GM12801 (cell line): ENCODE results near the gene BNC1.

Source experiments
- TF ChIP-seq, protein P1 (sequence below): IDR thresholded peaks from one replicate; pipeline ENCODE4 v1.5.1; 2011; ENCODE audit warnings: control low read depth; ENCODE audit not compliant: insufficient read length; ENCODE audit errors: extremely low read depth

Gene BNC1

DNA sequence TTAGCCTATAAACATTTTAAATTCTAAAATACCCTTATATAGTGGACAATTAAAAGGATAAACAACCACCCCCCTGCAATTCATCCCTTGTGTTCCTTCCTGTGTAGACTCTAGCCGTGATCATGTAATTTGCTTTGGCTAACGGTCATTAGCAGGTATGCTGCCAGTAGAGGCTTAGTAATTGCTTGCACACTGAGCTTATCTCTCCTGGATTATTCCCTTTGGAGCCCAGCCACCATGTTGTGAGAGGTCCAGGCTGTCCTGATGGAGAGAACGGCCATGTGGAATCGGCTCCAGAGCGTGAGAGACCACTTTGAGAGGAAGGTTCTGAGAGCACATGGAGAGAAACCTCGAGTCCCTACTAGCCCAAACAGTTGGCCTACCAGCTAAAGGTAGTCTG, 11.0 kb upstream of the BNC1 start:
- TF ChIP-seq, protein P1, sequence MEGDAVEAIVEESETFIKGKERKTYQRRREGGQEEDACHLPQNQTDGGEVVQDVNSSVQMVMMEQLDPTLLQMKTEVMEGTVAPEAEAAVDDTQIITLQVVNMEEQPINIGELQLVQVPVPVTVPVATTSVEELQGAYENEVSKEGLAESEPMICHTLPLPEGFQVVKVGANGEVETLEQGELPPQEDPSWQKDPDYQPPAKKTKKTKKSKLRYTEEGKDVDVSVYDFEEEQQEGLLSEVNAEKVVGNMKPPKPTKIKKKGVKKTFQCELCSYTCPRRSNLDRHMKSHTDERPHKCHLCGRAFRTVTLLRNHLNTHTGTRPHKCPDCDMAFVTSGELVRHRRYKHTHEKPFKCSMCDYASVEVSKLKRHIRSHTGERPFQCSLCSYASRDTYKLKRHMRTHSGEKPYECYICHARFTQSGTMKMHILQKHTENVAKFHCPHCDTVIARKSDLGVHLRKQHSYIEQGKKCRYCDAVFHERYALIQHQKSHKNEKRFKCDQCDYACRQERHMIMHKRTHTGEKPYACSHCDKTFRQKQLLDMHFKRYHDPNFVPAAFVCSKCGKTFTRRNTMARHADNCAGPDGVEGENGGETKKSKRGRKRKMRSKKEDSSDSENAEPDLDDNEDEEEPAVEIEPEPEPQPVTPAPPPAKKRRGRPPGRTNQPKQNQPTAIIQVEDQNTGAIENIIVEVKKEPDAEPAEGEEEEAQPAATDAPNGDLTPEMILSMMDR = no peak

DNA sequence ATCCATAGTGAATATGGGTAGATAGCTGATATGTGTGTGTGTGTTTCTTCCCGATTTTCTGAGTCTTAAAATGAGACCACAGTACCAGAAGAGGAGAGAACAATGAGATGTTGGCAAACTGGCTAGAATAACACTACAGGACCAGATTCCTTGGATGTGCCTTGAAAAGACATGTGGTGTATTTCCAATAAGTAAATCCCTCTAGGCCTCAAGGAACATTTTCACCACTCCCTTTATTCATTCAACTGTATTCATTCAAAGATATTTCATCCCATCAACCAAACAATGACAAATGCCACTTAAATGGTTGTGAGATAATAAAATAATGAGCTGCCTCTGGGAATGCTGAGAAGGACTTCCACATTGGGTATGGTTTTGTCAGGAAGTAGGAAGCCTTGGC, 8.7 kb upstream of the BNC1 start:
- TF ChIP-seq, protein P1 = no peak

DNA sequence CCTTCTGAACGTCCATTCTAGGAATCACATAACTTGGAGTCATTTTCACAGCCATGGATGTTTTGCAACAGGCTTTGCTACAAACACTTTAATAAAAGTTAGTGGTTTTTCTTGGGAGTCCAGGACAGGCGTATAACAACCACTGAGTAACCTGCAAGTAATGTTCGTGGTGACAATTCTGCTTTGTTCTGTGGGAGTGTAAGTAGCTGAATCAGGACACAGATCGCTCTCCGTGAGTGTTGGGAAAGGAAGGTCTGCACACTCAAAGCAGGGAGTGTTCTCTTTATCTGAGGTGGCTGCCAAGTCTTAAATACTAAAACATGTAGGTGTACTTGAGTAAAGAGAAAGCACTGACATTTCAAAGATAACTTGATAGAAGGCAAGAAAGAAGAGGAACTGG, 7.9 kb upstream of the BNC1 start:
- TF ChIP-seq, protein P1 = no peak

DNA sequence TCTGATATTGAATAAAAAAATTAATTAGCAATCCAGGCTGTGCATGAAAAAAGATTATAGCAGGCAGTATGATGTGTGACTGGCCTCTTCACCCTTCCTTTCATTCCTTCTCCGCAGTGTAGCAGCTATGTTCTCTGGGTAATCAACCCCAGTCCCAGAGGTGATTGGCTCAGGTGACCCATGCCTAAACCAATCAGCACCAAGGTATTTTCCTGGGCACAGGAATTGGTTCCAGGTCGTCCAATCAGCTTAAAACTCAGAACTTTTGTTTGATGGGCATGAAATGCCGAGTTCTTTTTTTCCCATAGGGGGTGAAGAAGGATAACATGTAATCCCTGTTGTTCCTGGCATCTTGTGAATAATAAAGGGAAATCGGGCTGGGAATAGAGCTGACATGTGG, 5.8 kb upstream of the BNC1 start:
- TF ChIP-seq, protein P1 = no peak

DNA sequence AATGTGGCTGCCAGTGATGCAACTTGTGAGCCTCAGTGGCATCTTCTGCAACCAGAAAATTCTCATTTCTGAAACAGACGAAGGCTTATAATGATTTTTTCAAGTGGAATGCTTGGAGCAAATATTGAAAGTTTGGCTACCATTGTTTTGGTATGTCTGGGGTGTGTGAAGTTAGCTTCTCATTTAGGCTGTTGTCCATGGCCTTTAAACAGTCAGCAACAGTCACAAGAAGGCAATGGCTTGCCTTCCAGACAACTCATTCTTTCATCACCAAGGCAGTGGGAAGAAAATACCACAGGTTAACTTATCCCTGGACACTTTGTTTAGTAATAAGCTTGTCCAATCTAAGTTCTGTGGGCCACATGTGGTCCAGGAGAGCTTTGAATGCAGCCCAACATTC, 4.7 kb upstream of the BNC1 start:
- TF ChIP-seq, protein P1 = no peak

DNA sequence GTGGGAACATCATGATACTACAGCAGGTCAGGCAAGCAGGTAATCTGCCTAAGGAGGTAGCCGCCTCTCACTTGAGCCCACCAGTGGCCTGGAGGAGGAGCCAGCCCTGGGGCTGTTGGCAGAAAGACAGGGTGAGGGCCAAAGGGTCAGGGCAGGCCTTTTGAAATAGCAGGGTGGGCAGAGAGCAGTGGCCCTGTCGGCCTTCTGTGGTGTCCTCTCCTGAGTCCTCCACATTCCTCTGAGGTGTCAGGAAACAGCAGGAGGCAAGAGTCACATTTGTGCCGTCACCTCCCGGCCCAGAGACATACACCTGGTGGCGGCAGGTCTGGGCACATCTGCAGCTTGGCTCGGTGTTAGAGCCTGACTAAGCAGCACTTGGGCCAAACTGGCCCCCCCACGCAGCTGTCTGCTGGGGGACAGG, 3.9 kb upstream of the BNC1 start:
- TF ChIP-seq, protein P1 = no peak

DNA sequence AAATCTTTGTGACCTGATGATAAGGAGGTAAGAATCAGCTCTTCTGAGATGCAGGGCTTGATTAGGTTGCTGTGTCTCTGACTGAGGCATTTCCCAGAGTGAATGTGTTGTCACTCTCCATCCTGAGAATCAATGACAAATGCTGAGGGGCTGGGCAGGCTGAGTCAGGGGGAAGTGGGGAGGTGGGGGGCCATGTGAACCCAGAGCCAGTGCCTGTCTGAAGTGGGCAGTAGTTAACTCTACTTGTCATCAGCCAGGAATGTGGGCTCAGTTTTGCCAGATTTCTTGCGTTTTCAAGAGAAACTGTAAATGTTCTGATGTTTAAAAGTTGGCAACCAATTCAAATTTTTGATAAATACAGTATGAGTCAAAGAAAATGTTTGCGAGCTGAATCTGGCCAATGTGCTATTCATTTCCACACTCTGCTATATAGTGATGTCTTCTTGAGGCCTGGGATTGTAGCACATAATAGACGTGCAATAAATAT, 3.1 kb upstream of the BNC1 start:
- TF ChIP-seq, protein P1 = no peak
